GM18526 (cell line): ENCODE measurements around the gene TBC1D22B.
A peak's percentile ranks its signal among the peaks of the same experiment; 100 is the strongest.

ENCODE experiments used
- POLR2A ChIP-seq: IDR thresholded peaks from 3 replicates; pipeline ENCODE4 v1.6.1; 2011; ENCODE audit not compliant: insufficient read length; ENCODE audit errors: extremely low read depth

Gene TBC1D22B, protein sequence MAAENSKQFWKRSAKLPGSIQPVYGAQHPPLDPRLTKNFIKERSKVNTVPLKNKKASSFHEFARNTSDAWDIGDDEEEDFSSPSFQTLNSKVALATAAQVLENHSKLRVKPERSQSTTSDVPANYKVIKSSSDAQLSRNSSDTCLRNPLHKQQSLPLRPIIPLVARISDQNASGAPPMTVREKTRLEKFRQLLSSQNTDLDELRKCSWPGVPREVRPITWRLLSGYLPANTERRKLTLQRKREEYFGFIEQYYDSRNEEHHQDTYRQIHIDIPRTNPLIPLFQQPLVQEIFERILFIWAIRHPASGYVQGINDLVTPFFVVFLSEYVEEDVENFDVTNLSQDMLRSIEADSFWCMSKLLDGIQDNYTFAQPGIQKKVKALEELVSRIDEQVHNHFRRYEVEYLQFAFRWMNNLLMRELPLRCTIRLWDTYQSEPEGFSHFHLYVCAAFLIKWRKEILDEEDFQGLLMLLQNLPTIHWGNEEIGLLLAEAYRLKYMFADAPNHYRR

DNA sequence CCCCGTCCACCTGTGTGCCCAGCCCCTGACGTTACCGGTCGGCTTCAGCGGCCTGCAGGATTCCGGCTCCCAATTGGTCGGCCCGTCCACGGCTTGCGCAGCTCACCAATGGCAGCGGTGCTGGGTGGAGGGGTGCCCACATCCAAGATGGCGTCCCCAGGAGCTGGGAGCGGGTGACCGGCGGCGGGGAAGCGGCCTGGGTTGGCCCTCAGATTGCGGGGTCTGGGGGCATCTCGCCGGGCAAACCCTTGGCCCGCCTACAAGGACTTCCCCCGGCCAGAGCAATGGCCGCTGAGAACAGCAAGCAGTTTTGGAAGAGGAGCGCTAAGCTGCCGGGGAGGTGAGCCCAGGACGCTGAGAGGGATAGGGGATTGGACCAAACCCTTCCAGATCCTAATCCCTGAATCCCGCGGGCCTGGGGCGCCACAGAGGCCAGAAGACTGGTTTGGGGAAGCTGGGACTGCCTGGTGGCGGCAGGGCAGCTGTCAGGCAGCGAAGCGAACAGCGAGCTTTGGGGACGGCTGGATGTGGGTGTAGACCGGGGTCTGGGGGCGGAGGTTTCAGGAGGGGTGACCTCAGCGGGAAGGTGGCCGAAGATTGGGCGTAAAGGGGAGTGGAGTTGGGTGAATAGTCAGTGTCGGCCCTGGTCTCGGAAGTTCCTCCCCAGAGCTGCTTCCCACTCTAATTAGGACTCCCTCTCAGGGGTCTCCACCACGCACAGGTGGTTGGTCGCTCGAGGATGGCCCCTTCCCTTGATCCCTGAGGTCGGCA lies at the start of gene TBC1D22B, which contains the start of gene TMEM217:
TBC1D22B (plus strand) TSS at position 139 of the 771 bp plus-strand sequence; CDS start at position 285, 146 bp downstream.
TMEM217 (minus strand) TSS at position 511 of the 771 bp plus-strand sequence. CDS start 39,114 bp downstream, outside the sequence.
- TF ChIP-seq POLR2A = peak; percentile 46

DNA sequence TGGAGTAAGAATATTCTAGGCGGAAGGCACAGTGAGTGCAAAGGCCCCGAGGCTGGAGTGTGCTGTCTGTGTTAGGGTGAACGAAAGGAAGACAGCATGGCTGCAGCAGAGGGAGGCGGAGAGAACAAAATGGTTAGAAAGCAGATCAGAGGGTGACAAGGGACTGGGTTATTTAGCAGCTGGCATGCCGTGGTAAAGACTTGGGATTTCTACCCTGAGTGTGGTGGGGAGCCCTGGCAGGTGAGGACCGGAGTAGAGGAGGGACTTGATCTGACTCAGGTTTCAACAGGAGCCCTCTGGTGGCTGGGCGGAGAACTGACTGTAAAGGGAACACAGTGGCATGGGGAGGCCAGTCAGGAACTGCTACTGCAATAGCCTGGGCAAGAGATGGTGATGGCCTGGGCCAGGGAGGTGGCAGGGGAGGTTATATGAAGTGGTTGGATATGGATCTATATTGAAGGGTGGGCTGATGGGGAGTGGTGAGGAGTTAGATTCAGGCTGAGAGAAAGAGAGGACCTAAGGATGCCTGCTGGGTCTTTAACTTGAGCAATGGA lies 49.6 kb upstream of the TBC1D22B start:
- TF ChIP-seq POLR2A = no peak

DNA sequence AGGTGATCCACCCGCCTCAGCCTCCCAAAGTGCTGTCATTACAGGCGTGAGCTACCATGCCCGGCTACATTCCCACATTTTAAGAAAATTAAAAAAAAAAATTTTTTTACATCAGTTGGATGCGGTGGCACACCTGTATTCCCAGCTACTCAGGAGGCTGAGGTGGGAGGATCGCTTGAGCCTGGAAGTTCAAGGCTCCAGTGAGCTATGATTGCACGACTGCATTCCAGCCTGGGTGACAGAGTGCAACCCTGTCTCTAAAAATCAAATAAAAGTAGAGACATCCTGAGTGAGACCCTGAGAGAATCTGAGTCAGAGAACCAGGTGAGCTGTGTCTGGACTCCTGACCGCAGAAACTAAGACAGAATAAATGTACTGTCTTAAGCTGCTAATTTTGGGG lies 48.8 kb upstream of the TBC1D22B start:
- TF ChIP-seq POLR2A = no peak

DNA sequence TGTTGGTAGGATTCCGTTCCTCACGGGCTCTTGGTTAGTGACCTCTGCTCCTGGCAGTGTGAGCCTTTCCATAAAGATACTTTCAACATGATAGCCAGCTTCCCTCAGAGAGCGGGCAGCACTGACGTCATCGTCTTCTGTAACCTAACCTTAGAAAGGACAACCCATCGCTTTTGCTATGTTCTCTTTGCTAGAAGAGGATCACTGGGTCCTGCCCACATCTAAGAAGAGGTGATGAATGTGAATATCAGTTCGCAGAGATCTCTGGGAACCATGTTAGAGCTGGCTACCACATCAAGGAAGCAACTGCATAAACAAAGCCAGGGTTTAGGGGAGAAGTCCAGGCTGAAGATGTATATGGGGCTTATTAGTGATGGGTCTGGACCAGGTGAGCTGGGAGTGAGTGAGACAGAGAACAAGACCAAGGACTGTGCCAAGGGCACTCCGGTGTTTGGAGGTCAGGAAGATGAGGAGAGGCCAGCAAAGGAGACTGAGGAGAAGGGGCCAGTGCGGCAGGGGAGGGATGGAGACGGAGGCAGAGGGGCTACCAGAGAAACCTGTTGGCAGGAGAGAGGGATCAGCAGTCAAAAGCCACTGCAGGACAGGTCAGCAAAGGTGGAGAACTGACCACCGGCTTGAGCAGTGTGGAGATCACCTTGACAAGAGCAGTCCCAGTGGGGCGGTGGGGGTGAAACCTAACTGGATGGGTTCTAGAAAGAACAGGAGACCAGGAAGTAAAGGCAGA lies 47.9 kb upstream of the TBC1D22B start:
- no peak for TF ChIP-seq POLR2A

DNA sequence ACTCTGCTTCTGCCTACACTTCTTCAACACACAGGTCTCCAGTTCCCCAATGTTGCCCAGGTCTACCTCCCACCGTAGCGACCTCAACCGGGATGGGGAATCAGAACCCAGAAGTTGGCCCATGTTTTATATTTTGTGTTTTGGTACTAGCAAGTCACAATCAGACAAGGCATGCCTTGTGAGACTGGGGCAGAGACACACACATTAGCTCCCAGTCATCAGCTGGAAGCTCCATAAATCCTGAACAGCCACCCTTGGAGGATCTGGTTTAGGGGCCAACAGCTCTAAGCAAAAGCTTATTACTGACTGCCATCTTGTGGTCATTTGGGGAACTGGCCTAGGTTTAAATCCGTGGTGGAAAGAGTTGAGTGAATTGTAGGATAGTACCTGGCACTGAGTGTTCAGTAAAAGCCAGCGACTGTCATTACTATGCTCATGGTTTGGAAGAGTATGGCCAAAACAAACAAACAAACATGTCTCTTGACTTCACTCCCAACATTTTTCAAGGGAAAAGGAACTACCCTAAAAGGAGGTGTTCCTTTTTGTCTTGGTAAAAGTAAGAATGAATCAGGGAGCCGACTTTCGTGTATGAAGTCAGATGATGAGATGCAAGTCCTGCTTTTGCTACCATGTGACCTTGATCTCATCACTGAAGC lies 47.1 kb upstream of the TBC1D22B start:
- no peak for TF ChIP-seq POLR2A

DNA sequence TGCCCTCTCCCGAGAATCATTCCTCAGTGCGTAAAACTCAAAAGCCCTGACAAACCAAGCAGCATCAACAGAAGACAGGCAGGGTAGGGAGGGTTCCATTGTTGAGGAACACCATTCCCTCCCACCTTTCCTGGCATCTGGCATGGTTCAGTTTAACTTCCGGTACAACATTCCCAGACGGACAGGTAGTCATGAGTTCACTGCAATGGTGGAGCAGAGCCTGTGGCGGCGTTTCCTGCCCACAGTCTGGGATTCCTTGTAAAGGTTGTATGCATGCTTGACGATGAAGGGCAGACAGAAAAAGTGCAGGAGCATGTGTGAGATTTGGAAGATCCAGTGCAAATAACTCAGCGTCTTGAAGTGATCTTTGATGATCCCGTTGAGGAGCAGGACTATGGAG lies 45.3 kb upstream of the TBC1D22B start:
- TF ChIP-seq POLR2A = no peak

DNA sequence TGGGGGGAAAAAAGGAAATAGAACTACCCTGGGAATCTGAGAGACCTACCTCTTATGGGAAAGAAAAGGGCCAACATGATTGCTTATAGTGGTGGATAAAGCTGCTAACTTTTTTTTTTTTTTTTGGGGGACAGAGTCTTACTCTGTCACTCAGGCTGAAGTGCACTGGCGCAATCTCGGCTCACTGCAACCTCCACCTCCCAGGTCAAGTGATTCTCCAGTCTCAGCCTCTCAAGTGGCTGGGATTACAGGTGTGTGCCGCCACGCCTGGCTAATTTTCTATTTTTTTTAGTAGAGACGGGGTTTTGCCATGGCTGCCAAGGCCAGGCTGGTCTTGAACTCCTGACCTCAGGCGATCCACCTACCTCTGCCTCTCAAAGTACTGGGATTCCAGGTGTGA lies 39.5 kb upstream of the TBC1D22B start:
- TF ChIP-seq POLR2A = no peak

DNA sequence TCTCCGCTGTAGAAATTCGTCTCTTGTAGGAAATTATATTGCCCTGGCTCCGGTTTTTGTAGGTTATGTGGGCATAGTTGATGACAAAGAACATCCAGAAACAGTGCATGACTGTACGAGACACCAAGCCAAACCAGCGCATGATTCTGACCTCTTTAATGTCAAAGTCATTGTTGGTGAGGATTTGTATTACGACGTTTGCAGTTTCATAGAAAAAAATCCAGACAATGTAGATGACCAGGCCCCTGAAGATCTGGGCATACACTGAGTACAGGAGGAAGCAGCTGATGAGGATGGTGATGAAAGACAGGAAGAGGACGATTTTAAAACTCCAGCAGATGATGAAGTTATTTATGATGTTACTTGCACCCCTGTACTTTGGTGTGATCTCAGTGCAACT lies 39.1 kb upstream of the TBC1D22B start:
- TF ChIP-seq POLR2A = no peak

DNA sequence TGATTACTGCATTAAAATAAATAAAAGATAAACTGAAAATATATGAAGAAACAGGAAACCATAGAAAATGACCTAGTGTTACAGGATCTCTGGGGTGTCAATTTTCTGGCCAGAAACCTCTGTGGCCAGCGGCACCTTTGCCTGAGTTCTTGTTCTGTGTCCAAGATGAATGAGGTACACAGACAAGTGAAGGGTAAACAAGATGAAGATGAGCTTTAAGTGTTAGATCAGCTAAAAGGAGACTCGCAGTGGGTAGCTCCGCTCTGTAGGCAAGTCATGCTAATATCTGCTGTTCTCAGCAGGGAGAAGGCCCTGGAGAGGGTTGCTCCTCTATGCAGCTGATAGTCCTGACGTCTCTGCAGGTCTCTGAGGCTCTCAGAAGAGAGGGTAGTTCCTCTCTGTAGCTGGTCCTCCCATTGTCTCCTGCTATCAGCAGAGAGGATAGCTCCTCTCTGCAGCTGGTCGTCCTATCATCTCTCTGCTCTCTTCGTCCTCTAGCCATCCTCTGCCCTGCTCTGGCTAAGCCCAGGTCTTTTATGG lies 35.9 kb upstream of the TBC1D22B start:
- TF ChIP-seq POLR2A = no peak

DNA sequence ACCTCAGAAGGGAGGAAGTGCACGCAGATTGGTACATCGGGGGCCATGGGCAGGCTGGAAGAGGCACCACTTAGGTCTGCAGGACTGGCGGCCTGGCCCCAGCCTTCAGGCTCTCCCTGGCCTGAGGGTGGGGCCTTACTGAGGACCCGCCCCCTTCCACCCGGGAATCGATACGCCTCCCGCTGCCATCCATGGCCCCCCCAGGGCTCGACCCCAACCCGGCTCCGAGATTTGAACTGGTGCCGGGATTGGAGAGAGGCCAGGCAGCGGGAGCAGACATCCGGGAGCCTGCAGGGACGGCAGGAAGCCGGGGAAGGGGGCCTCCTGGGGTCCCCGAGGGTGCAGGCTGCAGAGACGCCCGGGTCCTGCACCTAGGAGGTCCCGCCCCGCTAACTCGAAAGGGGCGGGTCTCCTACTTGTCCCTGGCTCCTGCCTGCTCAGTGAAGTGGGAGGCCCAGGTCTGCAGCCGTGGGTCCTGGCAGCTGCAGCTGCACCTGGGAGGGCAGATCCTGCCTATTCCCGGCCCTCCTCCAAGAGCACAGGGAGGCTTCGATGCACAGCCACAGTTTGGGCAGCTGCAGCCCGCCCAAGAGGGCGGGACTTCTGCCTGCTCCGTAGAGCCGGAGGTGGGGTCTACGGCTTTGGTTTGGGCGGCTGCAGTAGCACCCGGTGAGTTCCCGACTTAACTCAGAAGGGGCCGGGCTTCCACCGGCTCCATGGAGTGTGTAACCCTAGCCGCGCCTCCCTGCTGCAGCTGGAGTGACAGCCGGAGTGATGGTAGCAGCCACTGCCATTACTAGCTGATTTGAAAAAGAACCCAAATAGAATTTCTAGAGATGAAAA lies 35.2 kb upstream of the TBC1D22B start:
- peak; percentile 16 for TF ChIP-seq POLR2A

DNA sequence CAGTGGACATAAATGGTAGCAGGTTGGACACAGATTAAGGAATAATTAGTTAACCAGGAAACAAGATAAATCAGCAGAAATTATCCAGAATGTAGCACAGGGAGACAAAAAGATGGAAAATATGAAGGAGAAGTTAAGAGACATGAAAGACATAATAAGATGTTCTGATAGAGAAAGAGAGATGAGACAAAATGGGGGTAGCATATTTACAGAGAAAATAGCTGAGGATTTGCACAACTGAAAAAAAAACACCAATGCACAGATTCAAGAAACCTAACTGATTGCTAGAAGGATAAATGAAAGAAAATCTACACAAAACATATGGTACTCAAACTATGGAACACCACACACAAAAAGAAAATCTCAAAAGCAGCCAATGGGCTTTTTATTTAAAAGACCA lies 34.6 kb upstream of the TBC1D22B start:
- no peak for TF ChIP-seq POLR2A

DNA sequence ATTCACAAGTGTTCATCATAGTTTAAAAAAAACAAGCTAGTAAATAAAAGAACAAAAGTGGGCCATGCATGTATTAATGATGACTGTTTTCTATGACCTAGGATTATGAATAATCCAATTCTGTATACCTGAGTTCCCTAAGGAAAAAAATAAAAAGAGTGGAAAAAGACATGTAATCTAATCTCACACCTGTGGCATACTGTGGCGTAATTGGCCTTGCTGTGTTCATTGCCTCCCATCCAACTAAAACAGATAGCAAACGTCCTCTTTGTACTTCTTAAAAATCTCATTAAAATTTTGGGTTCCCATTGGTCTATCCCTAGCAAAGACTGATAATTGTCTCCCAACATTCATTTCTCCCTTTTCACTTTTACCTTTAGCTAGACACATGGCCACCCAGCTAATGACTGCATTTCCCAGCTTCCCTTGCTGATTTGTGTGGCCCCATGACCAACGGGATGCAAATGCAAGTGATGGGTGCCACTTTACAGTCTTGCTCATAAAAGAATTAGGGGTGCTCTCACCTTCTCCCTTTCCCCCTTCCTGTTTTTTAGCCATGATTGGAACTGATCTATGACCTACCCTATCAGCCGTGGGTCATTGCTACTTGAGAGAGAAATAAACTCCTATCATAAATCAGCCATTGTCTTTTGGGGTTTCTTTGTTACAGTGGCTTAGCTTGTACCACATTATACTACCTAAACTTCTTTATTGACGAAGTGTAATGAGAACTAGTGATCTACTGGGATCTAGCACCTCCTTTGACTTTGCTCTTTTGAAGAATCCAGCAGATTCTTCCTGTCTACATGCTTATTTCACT lies 32.0 kb upstream of the TBC1D22B start:
- TF ChIP-seq POLR2A = no peak
